HG03432 (cell line): Measurements from ENCODE around the gene CD99L2.

ENCODE experiments used
- ATAC-seq: cut with Tn5 transposase; IDR thresholded peaks from one replicate; pipeline ENCODE4 v1.9.1; 2021; ENCODE audit warnings: mild to moderate bottlenecking, moderate library complexity; ENCODE audit not compliant: unreplicated experiment

Gene CD99L2

DNA sequence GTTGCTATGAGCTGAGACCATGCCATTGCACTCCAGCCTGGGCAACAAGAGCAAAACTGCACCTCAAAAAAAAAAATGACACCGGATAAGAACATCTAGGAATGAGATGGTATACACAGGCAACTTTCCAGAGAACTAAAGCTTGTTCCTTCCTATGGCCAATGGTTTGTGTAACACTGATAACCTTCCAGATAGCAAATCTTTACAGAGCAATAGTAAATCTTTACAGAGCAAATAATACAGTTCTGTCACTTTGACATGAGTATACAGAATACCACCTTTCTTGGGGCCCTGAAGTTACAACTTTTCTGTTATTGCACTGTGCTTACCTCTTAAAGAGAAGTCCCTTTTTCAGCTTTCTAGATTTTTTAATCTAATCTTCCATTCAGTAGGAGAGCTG is 91.6 kb downstream of the CD99L2 start:
- ATAC-seq: no peak

DNA sequence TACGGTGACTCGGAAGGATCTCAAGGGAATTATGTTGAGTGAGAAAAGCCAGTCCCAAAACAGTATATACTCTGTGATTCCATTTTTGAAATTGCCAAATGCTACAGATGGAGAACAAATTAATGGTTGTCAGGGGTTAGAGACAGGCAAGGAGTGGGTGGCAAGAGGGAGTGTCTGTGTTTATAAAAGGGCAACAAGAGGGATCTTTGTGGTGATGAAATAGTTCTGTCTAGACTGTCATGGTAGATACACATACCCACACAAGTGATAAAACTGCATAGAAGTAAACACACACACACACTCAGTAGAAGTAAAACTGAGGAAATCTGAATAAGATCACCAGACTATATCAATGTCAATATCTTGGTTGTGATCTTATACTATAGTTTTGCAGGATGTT is 92.7 kb downstream of the CD99L2 start:
- ATAC-seq: no peak

DNA sequence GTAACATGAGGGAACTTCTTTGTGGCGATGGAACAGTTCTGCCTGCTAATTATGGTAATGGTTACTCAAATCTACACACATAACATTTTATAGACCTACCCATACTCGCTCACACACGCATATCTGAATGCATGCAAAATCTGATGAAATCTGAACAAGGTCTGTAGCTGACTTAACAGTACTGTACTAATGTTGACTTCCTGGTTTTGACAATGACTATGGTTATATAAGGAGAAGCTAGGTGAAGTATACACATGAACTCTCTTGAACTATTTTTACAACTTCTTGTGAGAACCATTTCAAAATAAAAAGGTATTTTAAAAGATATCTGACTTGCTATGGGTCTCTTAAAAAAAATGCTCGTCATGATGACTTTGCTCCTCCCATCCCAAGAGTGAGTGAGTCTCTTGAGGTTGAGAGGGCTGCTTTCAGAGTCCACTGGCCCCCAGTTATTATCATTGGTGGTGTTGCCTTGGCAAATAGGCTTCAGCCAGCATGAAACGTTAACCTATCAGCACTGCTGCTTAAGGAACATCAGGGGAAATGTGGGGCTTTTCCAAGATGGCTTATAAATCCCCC is 105.4 kb downstream of the CD99L2 start:
- ATAC-seq: no peak

DNA sequence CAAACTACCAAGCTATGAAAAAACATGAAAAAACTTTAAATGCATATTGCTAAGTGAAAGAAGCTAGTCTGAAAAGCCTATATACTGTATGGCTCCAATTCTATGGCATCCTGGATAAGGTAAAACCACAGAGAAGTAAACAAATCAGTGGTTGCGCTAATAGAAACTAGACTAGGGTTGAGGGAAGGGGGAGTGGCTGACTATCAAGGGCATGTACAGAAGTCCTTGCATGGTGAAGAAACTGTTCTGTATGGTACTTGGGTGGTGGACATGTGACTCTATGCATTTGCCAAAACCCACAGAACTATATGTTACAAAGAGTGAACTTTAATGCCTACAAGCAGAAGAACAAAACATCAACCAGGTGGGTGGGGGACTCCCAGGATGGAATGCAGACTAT is 108.4 kb downstream of the CD99L2 start:
- peak; percentile 76 for ATAC-seq

DNA sequence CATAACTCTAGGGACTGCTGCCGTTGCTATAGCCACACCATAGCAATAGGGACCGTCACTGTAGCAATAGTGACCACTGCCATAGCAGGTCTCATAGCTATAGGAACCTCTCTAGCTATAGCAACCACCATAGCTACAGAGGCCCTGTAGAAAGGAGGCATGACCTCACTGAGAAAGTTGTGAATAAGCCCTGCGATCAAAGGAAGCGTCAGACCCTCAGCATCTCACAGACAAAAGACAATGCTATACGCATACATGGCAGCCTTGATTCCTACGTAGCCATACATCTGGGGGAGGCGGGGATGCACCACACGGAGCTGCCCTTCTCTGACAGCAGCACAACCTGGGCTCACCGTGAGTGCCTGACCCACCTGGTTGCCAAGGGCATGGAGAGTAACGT is 116.8 kb downstream of the CD99L2 start:
- ATAC-seq: no peak

DNA sequence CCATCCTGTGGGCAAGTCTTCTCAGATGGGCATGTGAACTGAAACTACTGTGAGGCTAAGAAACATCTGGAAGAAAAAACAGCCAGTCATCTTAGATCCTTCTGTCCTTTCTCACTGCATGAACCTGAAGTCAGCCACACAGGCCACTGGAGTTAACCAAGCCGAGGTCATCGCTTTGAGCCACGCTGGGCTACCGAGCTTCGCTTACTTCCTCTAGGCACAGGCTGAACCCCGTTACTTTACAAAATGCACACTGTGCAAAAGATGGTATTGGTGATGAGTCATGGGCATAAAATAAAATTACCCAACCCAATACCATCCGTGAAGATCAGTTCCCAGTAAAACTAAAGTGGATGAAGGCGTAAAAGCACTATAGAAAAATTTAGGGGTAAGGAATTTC is 119.1 kb downstream of the CD99L2 start:
- ATAC-seq: no peak

DNA sequence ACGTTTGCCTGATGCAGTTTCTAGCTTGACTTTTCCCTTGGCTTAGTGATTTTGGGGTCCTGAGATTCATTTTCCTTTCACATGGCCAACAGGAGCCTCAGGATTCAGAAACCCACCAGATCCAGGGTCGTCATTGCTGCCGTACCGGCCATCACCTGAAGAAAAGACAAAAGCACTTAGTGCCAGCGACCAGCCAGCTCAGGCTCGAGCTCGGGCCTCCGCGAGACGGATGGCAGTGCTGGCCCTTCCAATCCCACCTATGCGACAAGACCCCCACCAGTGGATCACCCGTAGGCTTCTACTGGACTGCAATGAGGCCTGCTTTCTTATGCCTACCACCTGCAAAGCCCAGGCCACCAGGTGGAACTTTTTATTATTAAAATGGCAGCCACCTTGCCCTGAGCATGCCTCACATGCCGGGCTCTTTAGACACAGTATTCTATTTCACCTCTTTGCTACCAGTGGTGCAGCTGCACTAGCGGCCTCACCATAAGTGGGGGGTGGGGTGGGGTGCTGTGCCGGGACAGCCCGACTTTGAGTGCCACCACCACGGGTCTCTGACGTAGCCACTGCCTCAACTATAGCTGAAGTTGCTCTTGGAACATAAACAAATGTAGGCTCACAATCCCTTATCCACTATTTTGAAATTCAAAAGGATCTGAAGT is 121.0 kb downstream of the CD99L2 start:
- no peak for ATAC-seq

DNA sequence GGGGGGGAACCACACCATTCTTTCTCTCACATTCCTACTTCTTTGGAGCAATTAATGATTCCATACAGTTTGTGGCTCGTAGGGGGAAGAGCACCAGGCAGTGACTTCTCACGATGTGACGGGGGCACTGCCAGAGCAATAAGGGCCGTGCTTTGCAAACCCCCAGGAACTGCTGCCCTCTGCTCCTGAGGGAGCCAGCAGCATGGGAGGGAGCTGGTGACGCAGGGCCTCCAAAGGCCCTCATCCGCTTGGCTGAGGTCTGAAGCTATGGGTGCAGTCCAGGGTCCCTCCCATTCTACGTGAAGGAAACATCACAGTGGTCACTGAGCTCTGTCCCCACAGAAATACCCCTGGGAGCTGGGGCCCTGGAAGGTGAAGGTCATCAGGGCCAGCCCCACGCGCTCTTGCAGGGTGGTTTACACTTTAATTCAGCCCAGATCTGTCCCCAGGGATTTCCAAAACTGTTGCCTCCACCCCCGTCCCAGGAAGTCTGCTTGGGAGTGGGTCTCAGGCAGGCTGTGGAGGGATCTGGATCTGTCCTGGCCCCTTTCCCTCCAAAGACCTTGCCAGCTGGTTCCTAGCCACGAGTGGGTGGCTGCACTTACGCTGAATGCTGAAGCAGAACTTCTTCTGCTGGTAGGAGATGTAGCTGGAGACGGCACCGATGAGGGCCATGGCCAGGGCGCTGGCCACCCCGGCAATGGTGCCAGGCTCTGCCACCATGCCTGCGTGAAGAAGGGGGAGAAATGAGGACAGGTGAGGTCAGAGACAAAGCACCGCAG is 122.7 kb downstream of the CD99L2 start:
- ATAC-seq: no peak

DNA sequence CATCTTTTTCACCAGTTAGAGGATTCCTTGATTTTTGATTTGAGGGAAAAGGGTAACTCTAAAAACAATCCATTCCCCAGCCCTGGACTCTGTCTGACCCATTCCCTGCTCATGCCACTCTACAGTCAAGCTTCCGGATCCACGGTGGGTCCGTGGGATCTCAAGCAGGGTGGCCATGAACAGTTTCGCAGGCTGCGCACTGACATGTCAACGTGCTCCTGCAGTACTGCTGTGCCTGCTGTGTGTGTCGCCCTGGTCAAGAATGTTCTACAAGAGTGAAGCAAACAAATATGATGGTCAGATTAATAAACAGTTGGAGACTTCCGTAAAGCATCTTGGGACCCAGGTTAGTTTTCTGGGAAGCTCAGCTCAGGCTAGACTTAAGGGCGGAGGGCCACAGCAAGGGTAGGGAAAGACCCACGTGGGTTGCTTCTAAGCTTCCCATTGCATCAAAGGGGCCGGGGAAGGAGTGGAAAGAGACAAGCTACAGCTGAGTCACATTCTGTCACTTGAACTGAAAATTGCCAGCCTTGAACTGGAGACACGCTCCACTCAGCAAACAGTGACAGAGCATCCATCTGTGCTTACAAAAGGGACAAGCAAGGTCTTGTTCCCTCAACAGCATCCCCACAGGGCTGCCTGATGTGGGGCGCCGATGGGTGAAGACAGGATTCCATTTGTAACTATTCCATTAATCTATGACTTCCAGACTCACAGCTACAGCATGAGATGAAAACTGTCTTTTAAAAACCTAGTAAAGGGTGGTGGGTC is 123.5 kb downstream of the CD99L2 start:
- no peak for ATAC-seq

DNA sequence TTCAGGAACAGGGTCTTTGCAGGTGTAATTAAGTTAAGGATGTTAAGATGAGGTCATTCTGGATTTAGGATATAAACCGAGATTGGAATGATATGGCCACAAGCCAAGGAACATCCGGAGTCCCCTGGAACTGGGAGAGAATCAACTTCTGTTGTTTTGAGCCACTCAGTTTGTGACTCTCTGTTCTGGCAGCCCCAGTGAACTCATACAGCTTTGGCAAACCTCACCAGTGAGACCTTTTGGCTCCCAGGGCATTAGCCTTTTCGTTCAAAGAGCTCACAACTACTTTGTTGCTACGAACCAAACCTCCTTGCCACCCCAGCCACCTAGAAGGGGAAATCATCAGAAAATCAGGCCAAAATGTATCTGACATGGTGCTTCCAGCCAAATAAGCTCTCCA is 124.8 kb downstream of the CD99L2 start:
- ATAC-seq: no peak

DNA sequence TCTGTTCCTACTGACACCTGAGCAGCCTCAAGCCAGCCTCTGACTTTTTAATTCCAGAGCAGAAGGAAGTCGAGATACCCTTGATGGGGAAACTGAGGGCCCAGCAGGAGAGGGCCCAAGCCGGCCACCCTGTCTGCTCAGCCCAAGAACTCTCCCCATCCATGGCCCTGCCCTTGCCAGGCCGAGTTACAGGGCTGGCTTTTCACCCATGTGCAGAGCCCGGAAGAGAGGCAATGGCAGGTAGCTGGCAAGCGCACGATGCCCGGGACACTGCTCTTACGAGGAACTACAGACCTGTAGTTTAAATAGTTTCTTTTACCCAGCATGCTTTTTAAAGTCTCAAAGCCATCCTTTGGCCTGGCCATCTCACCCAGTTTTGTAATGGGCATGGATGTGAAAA is 125.4 kb downstream of the CD99L2 start:
- no peak for ATAC-seq

DNA sequence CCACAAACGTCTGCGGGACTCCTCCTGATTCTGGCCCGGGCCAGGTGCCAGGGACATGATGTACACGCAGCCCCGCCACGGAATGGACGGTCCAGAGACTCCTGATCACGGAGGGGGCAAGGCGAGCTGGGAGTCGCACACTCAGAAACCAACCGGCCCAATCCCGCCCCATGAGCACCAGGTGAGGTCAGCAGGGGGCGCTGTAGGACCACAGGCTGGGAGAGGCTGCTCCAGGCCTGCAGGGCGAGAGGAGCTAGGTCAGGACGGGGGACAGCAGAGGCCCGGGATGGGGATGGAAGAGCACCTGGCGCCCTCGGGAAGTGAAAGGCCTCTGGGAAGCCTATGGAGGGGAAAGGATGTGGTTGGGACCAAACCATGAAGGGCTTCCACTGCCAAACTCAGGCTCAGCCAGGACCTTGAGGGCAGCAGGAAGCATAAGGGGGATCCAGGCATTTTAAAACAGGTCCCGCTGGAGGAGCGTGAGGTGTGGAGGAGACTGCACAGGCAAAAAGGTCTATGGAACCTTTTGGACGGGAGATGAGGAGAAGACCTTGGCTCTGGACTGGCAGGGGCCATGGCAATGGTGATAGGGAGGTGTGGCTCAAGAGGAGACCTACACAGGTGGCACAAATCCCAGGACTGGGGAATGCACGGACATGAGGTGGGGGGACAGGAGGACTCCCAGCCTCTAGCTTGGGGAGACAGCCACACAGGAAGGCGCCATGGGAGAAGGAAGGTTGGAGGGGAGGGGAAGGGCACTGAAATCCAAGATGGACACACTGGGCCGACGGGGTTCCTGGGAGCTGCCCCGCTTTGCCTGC is 126.1 kb downstream of the CD99L2 start:
- ATAC-seq: peak; percentile 93

DNA sequence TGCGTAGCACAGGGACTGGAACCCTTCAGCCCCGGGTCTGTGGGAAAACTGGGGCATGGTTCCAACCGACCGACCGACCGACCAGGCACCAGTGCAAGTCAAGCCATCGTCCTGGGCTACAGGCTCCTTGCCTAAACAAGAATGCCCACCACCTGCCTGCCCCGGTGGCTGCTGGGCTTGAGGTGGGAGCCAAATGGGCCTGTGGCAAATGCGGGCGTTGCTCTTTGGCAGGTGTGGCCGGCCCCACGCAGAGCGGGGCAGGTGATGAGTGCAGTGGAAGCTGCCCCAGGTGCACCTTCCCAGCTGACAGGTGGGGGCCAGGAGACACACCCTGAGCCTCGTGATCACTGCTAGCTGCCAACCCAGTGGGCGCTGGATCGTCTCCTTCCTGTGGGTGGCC is 127.4 kb downstream of the CD99L2 start:
- no peak for ATAC-seq

DNA sequence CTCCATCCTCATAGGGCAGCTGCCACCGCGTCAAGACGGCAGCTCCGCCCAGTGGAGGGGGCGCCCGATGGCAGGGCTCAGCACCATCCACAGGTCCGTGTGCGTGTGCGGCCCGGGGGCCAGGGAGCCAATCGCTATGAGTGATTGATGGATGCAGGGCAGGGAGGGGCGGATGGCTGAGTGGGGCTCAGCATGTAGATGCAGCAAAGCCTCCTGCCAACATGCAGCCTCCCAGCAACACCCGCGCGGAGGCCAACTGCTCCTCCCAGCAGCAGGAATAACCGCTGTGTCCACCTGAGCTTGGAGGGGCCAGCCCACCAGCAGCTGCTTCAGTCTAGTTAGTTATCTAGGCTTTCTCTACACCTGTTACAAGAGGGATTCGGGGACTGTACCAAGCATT is 127.8 kb downstream of the CD99L2 start:
- no peak for ATAC-seq

DNA sequence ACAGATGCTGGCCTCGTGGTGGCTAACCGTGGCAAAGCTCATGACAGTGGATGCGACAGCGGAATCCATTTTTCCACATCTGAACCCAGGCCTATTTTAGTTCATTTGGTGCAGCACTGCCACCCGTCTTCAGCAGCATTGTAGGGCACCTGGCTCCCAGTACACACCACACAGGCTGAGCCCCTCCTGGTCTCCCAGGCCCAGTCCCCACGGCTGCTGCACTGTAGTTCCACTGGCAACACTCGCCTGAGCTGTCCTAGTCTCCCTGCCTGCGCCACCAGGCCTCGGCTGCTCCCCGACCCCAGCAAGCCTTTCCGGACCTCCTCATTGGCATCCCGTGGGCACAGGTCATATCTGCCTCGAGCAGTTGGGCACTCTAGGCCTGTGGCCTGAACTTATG is 129.1 kb downstream of the CD99L2 start:
- ATAC-seq: no peak

DNA sequence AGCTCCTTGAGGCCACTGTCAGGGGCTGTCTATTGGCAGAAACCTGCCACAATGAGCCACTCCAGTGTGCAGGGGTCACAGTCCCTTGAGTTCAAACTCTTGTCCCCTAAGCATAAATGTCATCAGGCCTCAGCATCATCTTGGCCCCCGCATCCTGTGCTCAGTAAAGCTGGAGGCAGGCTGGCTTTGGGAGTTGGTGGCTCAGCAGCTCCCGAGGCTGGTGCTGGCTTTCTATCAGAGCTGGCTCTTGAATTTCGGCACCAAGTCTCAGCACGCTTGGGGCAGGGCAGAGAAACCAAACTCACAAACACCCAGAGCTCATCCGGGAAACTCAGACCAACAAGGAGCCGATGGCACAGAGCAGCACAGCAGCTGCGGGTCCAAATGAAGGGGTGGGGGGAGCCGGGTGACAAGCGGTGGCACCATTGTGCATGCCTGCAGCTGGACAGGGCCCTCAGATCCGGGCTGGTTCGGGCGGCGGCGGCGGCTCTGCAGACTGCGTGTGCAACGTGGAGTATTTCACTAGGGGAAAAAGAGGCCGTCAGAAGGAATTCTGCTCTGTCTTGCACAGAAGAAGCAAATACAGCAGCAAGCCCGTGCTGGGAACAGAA is 129.8 kb downstream of the CD99L2 start:
- no peak for ATAC-seq

DNA sequence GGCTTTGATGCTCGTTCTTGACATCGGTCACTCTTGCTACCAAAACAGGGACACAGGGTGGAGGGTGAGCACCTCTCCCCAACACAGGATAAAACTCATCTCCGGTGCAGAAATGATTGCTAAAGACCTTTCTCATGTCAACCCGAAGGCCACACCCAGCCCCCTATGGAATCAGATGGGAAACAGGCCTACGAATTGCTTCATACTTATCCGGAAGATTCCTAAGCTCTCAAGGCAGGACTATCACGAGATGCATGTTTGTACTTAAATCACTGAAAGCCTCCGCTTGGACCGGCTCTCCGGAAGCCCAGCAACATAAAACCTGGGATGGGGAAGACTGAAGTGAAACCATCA is 130.4 kb downstream of the CD99L2 start:
- ATAC-seq: no peak

DNA sequence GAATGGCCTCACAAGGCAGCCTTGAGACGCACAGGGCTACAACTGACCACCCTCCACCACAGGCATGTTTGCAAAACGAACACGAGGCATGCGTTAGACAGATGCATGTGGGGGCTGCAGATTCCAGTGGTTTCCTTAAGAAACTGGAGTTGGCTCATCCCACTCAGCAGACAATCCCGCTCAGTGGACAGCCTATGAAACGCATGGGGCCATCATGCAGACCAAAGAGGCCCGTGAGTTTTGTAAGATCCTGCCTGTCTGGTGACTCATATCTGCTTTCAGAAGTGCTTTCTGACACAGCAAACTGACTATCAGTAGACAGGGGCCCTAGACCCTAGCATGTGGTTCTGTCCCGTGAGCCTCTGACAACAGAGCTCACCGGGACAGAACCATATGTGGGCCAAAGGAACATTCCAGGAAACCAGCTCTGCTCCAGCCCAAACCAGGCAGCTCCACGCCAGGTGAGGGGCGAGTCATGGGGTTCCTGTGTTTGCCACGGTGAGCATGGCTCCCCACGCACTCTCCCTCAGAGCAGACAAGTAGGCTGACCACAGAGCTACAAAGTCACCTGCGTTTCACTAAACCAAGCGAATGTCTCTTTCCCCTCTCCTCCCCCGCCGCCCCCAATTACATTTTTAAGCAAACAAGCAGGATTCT is 130.9 kb downstream of the CD99L2 start:
- no peak for ATAC-seq

DNA sequence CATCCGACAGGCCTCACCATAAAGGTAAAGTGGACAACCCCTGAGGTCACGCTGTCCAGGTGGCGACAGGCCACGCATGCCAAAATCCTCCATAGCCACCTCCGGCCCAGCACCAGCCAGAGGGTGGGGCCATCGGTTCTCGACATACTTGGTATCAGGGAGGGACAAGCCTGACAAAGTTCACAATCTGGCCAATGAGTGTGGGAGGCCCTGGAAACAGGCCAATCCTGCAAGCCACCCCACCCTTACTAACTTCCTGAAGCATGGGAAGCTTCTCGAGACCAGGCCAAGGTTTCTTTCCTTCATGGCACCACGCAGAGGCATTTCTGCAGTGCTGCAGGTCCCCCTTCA is 131.4 kb downstream of the CD99L2 start:
- ATAC-seq: no peak
